SK-N-MC (cell line): ENCODE results near the gene ITIH2.

ENCODE experiments used
- EZH2 ChIP-seq: fragments of 200-600 bp; sonication (generic); IDR thresholded peaks from one replicate; pipeline ENCODE4 v1.6.1; 2017; ENCODE audit warnings: antibody characterized with exemption
- POLR2AphosphoS5 ChIP-seq: IDR thresholded peaks from 2 replicates; pipeline ENCODE4 v1.6.1; 2012; ENCODE audit warnings: mild to moderate bottlenecking, low read depth, low read length, borderline replicate concordance

- TF ChIP-seq POLR2AphosphoS5 (no peak), EZH2 (no peak)
These were observed 94.5 kb downstream of the ITIH2 start for GRCh38 chr10:7797582-7797981.
